K562 (cell line): ENCODE measurements around the gene KCNH8. TPM values are rescaled to one million over a fixed set of nuclear protein-coding genes. Genes with fewer than 3 reads are reported as not detected.

Experiments used
- ATAC-seq: fragments of 200-7000 bp; cut with Tn5 transposase; 3 replicates; pipeline ENCODE4 v1.9.1; 2020; ENCODE audit warnings: moderate library complexity
- BruUV-seq: library from RNA; stranded (reverse); fragments of 400-500 nt; replicated peaks from 2 replicates; lab custom pipeline; 2021; lab: Mats Ljungman, UMichigan
- CTCF ChIA-PET: fragments of 300-600 bp; formaldehyde crosslinking; extraction: SDS; loops from one replicate; lab custom pipeline; 2021; ENCODE audit warnings: low intra/inter-chr PET ratio; lab: Yijun Ruan, JAX
- POLR2A ChIA-PET: fragments of 300-600, 350-650 bp; sonication (Branson Sonifier 250); formaldehyde crosslinking; extraction: SDS; loops from one replicate; lab custom pipeline; 2021; ENCODE audit warnings: antibody characterized with exemption, inconsistent platforms; lab: Yijun Ruan, JAX
- DNase-seq, 4 experiments: peaks; one replicate each; pipeline versions ENCODE4 v3.0.0 to v3.0.0-alpha.2; 2011 to 2018; ENCODE audit warnings: low spot score in 3 of 4, mixed read lengths in 3 of 4; ENCODE audit errors: extremely low read depth in 1 of 4
- FAIRE-seq: peaks from 2 replicates; lab custom pipeline; 2011; peaks lifted over from hg19 to GRCh38; lab: Jason Lieb, UNC
- H2AFZ ChIP-seq: 2 replicates; pipeline ENCODE4 v1.6.0; 2011; ENCODE audit warnings: low read depth, low read length, control low read depth, inconsistent platforms
- H3K27ac ChIP-seq: fragments of 200-600 bp; 3 replicates; pipeline ENCODE4 v1.8.0; 2011; ENCODE audit warnings: low read depth, mild to moderate bottlenecking, control low read depth, inconsistent platforms, low read length, moderate library complexity, mixed read lengths; ENCODE audit errors: extremely low read depth
- H3K27me3 ChIP-seq, 2 experiments: fragments of 300-600 bp in 1 of 2; 2 replicates in 1 of 2; 3 replicates in 1 of 2; pipeline versions ENCODE4 v1.6.0 to v1.8.0; 2011; ENCODE audit warnings: inconsistent platforms in 2 of 2, low read length in 2 of 2, mild to moderate bottlenecking in 1 of 2, mixed read lengths in 1 of 2, moderate library complexity in 1 of 2; ENCODE audit not compliant: control insufficient read depth in 2 of 2, insufficient read depth in 2 of 2
- H3K36me3 ChIP-seq: fragments of 300-600 bp; 3 replicates; pipeline ENCODE4 v1.8.0; 2011; ENCODE audit warnings: mild to moderate bottlenecking, low read length, inconsistent platforms; ENCODE audit not compliant: control insufficient read depth, insufficient read depth
- H3K4me1 ChIP-seq, 2 experiments: fragments of 200-600 bp in 1 of 2; replicated peaks in 1 of 2; 2 replicates in 1 of 2; 3 replicates in 1 of 2; pipeline versions ENCODE4 v1.5.1 to v1.8.0; 2011; ENCODE audit warnings: inconsistent platforms in 2 of 2, low read length in 2 of 2, mild to moderate bottlenecking in 1 of 2, mixed read lengths in 1 of 2, moderate library complexity in 1 of 2; ENCODE audit not compliant: control insufficient read depth in 2 of 2, insufficient read depth in 2 of 2
- H3K4me2 ChIP-seq: 2 replicates; pipeline ENCODE4 v1.6.1; 2011; ENCODE audit warnings: low read length, control low read depth, inconsistent platforms, mixed read lengths; ENCODE audit not compliant: insufficient read depth
- H3K4me3 ChIP-seq: fragments of 200-600 bp; sonication (generic), shearing (Covaris generic); 2 replicates; pipeline ENCODE4 v1.5.1; 2016; ENCODE audit warnings: control low read depth, inconsistent platforms
- H3K79me2 ChIP-seq: fragments of 200-600 bp; 3 replicates; pipeline ENCODE4 v1.8.0; 2011; ENCODE audit warnings: low read length, inconsistent platforms; ENCODE audit not compliant: control insufficient read depth, insufficient read depth
- H3K9ac ChIP-seq, 2 experiments: 2 replicates each; pipeline versions ENCODE4 v1.6.0 to v1.6.1; 2011; ENCODE audit warnings: low read depth in 2 of 2, low read length in 2 of 2, control low read depth in 1 of 2, inconsistent platforms in 1 of 2, mild to moderate bottlenecking in 1 of 2, mixed read lengths in 1 of 2; ENCODE audit not compliant: insufficient read depth in 1 of 2
- H3K9me1 ChIP-seq: one replicate; pipeline ENCODE4 v1.6.0; 2011; ENCODE audit warnings: inconsistent platforms, mild to moderate bottlenecking, low read length, moderate library complexity; ENCODE audit not compliant: control insufficient read depth, insufficient read depth
- H3K9me3 ChIP-seq: replicated peaks from 2 replicates; pipeline ENCODE4 v1.5.1; 2011; ENCODE audit warnings: low read depth, low read length, inconsistent platforms; ENCODE audit not compliant: control insufficient read depth, insufficient read depth
- H4K20me1 ChIP-seq: replicated peaks from 2 replicates; pipeline ENCODE4 v1.6.1; 2011; ENCODE audit warnings: low read length, inconsistent platforms, mixed read lengths; ENCODE audit not compliant: control insufficient read depth, insufficient read depth
- ATF3 ChIP-seq, 2 experiments: fragments of 450-650 bp in 1 of 2; sonication (generic) in 1 of 2; formaldehyde crosslinking in 1 of 2; IDR thresholded peaks in 1 of 2; conservative IDR thresholded peaks in 1 of 2; 2 replicates each; pipeline versions ENCODE4 v1.6.1 to v1.8.1; 2016 to 2023; ENCODE audit warnings: mild to moderate bottlenecking in 2 of 2, moderate library complexity in 2 of 2, inconsistent platforms in 1 of 2, missing genetic modification reagents in 1 of 2
- BRD4 ChIP-seq: fragments of 200-600 bp; sonication (generic); IDR thresholded peaks from 2 replicates; pipeline ENCODE4 v1.6.1; 2017; ENCODE audit warnings: inconsistent platforms
- FOXM1 ChIP-seq, 2 experiments: fragments of 450-650 bp in 1 of 2; sonication (generic) in 1 of 2; formaldehyde crosslinking in 1 of 2; IDR thresholded peaks; 2 replicates each; pipeline versions ENCODE4 v1.6.1 to v1.9.0; 2017 to 2022; ENCODE audit warnings: low read depth in 2 of 2, mild to moderate bottlenecking in 2 of 2, missing genetic modification reagents in 1 of 2, moderate library complexity in 1 of 2
- LARP7 ChIP-seq: fragments of 450-650 bp; IDR thresholded peaks from 2 replicates; pipeline ENCODE4 v1.6.1; 2016
- MTA2 ChIP-seq: fragments of 450-650 bp; IDR thresholded peaks from 2 replicates; pipeline ENCODE4 v1.6.1; 2016; ENCODE audit warnings: low read depth
- MYNN ChIP-seq, 2 experiments: sonication (generic); formaldehyde crosslinking in 1 of 2; IDR thresholded peaks; 2 replicates each; pipeline versions ENCODE4 v1.5.0 to v1.6.1; 2016 to 2020; ENCODE audit warnings: antibody characterized with exemption in 1 of 2, missing genetic modification reagents in 1 of 2
- PRMT5 ChIP-seq: sonication (generic); formaldehyde crosslinking; IDR thresholded peaks from 2 replicates; pipeline ENCODE4 v1.5.0; 2020; ENCODE audit warnings: missing genetic modification reagents
- SIN3B ChIP-seq: fragments of 450-650 bp; IDR thresholded peaks from 2 replicates; pipeline ENCODE4 v1.6.1; 2017; ENCODE audit warnings: low read depth, mild to moderate bottlenecking, moderate library complexity
- TBL1XR1 ChIP-seq, 2 experiments: IDR thresholded peaks; 2 replicates each; pipeline ENCODE4 v1.6.1; 2012; ENCODE audit warnings: improper control_type of control experiment in 2 of 2, low read length in 2 of 2, mild to moderate bottlenecking in 1 of 2
- TBP ChIP-seq: optimal IDR thresholded peaks from 2 replicates; pipeline ENCODE3; 2011; ENCODE audit warnings: low read depth, low read length, improper control_type of control experiment
- ZNF444 ChIP-seq: fragments of 250-450 bp; sonication (Bioruptor Pico); IDR thresholded peaks from 2 replicates; pipeline ENCODE4 v1.4.0; 2020; ENCODE audit warnings: mild to moderate bottlenecking, moderate library complexity
- WGBS: fragments of 100-300 bp; shearing (Covaris generic); methylation state at CpG from one replicate; pipeline ENCODE4 v1.1.6; 2016; ENCODE audit warnings: low coverage, mixed read lengths; ENCODE audit not compliant: insufficient coverage; ENCODE audit errors: missing lambda C conversion rate; 5-methylcytosine and 5-hydroxymethylcytosine counted together
- in situ Hi-C: fragments of 300-500 bp; cut with MboI; formaldehyde crosslinking; loops from 4 replicates; pipeline ENCODE4 v1.15.0; 2018; ENCODE audit warnings: inconsistent platforms, mixed read lengths
- intact Hi-C: fragments of 100-400 bp; cut with micrococcal nuclease; formaldehyde crosslinking; loops from 2 replicates; pipeline ENCODE4 v1.14.2; 2022
- polyA plus RNA-seq, 8 experiments: library from polyadenylated mRNA; depleted of rRNA in 4 of 8; stranded (reverse) in 5 of 8; unstranded in 3 of 8; fragments of >200 nt; fragmentation: Nextera tagmentation in 2 of 8; fragmentation: Illumina TruSeq in 1 of 8; extraction: Ambion mirVana in 2 of 8; extraction: Trizol in 1 of 8; gene quantifications; 2 replicates each; pipeline versions ENCODE4 v1.2.1 to v1.2.3, GENCODE V29; 2011 to 2014; ENCODE audit warnings: inconsistent platforms in 1 of 8, missing spikeins in 1 of 8
- total RNA-seq, 7 experiments: library from RNA; depleted of rRNA in 6 of 7; stranded (reverse); fragments of >200 nt in 6 of 7; fragmentation: Illumina TruSeq in 2 of 7; extraction: Trizol in 2 of 7; gene quantifications; 2 replicates each; pipeline versions ENCODE4 v1.2.1 to v1.2.3, GENCODE V29; 2011 to 2021; ENCODE audit warnings: low replicate concordance in 1 of 7

KCNH8 gene
- total and polyA plus RNA-seq, 9 of the 15 experiments (the other 6 are each of a cell fraction or from before 2014, with no cell fraction given), result 0.02 to 0.08 (median 0.04) TPM; not detected in 6

GRCh38 chr3:19485267-19485666 lies 337.0 kb downstream of the KCNH8 start:
- ATAC-seq, result no peak
- Histone ChIP-seq H3K79me2 (no peaks in the 10 kb centered on the region), H3K36me3 (no peaks in the 10 kb centered on the region), H3K9me1 (no peaks in the 10 kb centered on the region), H3K9me3 (no peaks in the 10 kb centered on the region), H3K4me1 (no peaks in the 10 kb centered on the region), H3K27me3 (no peaks in the 10 kb centered on the region), H3K9ac (no peak overlapping the region), H4K20me1 (no peaks in the 10 kb centered on the region), H3K4me3 (no peak overlapping the region), H3K27ac (no peak overlapping the region), H3K4me2 (no peak overlapping the region), H2AFZ (no peak overlapping the region)
- intact Hi-C loops (no loop called here), in situ Hi-C loops (no loop called here)
- no peak for DNase-seq
- POLR2A ChIA-PET, result no interaction called here
- no peak for FAIRE-seq
- no peak for TF ChIP-seq LARP7
- TF ChIP-seq ZNF444 (CRISPR knock-in tag), result no peak
- no peak for TF ChIP-seq TBP
- TF ChIP-seq SIN3B, result no peak
- TF ChIP-seq MYNN (IDR thresholded peaks at IDR 0.05), result no peak
- TF ChIP-seq MYNN (CRISPR knock-in tag; IDR thresholded peaks at IDR 0.05), result no peak
- CTCF ChIA-PET, result no interaction called here
- BruUV-seq, result no TSS peak
- WGBS, result 2% methylated on average over 3 of the region's 3 CpGs

DNA sequence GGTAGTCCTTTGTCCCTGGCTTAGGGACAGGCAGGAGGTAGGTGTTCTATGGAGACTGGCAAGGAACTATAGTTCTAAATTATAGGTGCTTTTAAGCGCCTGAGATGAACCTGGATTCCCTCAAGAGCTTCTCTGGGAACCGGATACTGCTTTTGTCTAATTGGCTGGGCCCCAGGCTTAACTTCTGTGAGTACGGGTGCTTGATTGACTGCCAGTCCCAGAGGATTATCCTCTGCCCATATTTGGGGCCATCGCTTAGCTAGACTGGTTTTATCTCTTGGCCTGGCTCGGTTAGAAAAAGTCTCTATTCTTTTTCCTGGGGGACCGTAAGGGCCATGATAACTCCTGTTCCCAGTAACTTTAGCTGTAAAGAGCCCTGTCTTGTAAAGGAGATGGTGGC lies 339.1 kb downstream of the KCNH8 start:
- no TSS peak for BruUV-seq
- WGBS, result 0% methylated on average over 6 of the region's 6 CpGs
- in situ Hi-C loops, result no loop called here
- TF ChIP-seq FOXM1 (IDR thresholded peaks at IDR 0.05; ENCODE audit: low read depth) (no peak), FOXM1 (CRISPR knock-in tag; IDR thresholded peaks at IDR 0.05; ENCODE audit: low read depth) (no peak), ATF3 (IDR thresholded peaks at IDR 0.05) (no peak), ATF3 (CRISPR knock-in tag; conservative IDR thresholded peaks at IDR 0.05) (no peak), PRMT5 (CRISPR knock-in tag) (no peak), TBL1XR1 (IDR thresholded peaks at IDR 0.05; ENCODE audit: low read length in 2 of 2) (no peak), BRD4 (no peak), MTA2 (no peak)

More for the DNA sequence above, 339.1 kb downstream of the KCNH8 start:
- DNase-seq, result no peak
- Histone ChIP-seq H3K36me3 (no peaks in the 10 kb centered on the region), H3K79me2 (no peaks in the 10 kb centered on the region), H3K4me1 (no peaks in the 10 kb centered on the region), H3K27ac (no peak overlapping the region), H3K4me3 (no peak overlapping the region), H3K27me3 (no peaks in the 10 kb centered on the region), H3K4me2 (no peak overlapping the region), H3K9me3 (no peaks in the 10 kb centered on the region), H2AFZ (no peak overlapping the region), H3K9me1 (no peaks in the 10 kb centered on the region), H4K20me1 (no peaks in the 10 kb centered on the region), H3K9ac (no peak overlapping the region)
- intact Hi-C loops, result no loop called here
- ChIA-PET POLR2A (no interaction called here), CTCF (no interaction called here)
- FAIRE-seq, result no peak
- no peak for ATAC-seq
